GM15510 (cell line): ENCODE results near the gene PAK5.

Experiments used
- POLR2A ChIP-seq: IDR thresholded peaks from 3 replicates; pipeline ENCODE4 v1.6.1; 2011; ENCODE audit warnings: borderline replicate concordance; ENCODE audit not compliant: insufficient read length; ENCODE audit errors: extremely low read depth

Gene PAK5

DNA sequence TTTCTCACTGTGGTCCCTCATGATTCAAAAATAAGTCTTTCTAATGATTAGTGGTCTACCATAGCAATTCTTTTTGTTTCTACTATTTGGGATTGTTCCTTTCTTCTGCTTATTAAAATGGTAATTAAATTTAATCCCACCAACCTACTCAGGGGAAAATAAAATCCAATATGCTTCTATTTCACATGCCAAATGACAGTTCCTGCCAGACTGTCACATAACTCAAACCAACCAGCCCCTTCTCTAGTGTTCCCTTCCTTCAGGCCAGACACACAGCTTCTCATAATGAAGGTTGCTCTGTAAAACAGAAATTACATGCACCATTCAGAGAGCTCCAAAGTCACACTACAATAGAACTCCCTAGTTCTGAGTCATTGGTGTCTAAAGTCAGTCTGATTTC lies 23.2 kb downstream of the PAK5 start:
- TF ChIP-seq POLR2A, result no peak

DNA sequence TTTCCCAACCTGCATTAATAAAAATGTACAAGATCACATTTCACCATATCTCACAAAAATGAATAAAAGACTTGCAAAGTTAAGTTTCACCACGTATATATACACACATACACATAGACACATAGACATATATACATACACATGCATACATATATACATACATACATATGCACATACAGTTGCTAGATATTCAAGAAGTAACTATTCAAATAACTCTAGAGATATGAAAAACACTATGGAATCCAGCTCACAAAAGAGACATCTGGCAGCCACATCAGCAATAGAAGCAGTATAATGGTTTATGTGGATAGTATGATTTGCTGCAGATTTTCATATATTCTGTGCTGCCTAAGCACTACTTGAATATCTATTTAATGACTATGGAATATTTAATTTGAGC lies 28.1 kb downstream of the PAK5 start:
- TF ChIP-seq POLR2A, result no peak

DNA sequence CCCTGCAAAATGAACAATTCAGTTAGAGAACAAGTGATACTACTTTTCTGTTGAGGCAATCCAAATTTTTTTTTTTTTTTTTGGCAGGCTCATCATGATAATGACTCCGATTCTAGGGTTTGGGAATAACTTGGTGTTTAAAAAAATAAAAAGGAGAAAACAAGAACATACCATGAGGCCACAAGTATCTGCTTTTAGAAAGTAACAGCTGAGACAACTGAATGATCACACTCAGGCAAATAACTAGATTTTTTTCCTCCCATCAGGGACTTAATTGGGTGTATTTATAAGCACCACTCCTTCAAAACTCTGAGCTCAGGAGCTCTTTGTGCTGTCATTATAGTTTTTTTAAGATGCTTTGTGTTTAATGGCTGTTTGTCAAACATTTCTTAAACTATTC lies 29.6 kb downstream of the PAK5 start:
- TF ChIP-seq POLR2A, result no peak

DNA sequence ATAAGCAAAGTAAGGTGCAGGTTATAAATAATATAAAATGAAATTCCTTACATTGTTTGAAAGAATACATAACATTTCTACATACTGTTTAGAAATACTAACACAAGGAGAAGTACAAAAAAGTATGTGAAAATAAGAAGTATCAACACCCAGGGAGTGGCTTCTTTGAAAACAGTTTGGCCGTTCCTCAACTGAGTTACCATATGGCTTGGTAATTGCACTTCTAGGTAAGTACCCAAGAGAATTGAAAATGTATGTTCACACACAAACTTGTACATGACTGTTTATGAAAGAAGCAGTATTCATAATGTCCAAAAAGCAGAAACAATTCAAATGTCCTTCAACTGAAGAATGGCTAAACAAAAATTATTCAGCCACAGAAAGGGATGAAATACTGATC lies 30.7 kb downstream of the PAK5 start:
- TF ChIP-seq POLR2A, result no peak

DNA sequence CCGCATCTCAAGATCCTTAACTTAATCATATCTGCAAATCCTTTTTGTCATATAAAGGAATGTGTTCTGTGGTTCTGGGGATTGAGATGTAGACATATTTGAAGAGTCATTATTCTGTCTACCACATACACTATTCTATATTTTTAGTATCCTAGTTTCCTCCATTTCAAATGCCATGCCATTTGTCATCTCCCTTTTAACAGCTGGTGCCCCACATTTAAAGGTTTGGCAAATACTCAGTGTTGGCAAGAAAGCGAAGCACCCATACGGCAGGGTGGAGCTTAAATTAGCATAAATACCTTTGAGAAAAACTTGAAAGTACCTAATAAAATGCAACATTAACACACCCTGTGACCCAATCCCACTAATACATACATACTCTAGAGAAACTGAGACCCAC lies 31.7 kb downstream of the PAK5 start:
- TF ChIP-seq POLR2A, result no peak

DNA sequence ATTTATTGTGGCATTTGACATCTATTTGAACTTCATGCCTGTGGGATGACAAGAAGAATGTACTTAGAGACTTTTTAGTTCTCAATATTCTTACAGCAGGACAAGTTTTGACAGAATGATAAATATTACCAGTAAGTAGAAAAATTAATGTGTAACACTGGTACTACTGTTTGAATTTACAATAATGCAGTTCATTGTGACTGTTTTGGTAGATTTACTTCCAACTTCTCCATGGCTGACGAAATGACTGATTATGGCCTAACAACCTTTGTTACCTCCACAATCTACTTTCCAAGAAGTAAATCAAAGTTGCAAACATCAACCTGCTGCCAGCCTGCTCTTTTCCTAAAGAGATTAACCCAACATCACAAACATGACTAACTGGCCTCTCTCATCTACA lies 38.5 kb downstream of the PAK5 start:
- no peak for TF ChIP-seq POLR2A

DNA sequence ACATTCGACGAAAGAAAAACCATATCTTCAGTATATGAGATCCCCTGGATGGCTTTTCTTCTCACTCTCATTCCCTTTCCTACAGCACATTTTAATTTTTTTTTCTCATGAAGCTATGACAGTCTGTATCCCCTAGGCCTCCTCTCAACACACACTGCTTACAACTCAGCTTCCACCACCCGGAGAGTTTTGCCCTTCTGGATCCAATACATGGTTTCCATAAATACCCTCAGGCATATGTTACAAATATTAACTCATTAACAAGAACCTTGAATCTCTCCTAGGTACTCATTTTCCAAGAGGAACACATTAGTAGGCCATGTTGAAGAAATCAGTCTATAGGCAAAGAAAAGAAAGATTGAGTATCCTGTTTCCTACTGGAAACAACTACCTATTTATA lies 44.0 kb downstream of the PAK5 start:
- TF ChIP-seq POLR2A, result no peak

DNA sequence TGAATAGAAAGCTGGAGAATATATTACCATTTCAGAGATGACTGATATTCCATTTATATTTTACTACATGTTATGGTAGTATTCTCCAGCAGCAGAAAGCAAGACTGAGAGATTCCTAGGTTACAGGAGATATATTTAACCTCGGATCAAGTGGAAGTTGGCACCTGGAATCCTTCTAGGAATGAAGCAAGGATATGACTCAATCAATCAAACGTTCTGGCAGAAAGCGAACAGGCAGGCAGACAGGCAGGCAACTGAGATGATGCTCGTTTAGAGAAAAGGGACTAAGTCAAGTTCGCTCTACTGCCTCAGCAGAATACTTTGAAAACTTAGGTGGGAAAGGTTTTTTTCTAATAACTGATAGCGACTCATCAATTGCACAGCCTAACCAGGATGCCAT lies 46.2 kb downstream of the PAK5 start:
- TF ChIP-seq POLR2A, result no peak

DNA sequence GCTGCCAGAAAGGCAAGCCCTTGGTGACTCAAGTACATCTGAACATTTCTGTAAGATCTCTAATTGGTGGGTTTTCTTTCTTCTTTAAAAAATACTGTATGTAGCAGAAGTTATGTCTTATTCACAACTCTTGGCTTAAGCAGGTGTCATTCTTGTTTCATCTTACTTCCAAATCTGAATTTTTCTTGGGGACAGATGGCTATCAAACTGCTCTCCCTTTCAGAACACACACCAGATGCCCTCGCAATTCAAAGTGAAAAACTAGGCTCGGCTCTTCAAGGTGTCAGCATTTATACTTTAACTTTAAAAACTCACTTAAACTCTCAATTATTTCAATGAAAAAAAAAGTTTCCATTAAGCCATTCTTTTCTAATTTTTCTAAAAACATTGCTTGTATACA lies 49.7 kb downstream of the PAK5 start:
- TF ChIP-seq POLR2A, result no peak

DNA sequence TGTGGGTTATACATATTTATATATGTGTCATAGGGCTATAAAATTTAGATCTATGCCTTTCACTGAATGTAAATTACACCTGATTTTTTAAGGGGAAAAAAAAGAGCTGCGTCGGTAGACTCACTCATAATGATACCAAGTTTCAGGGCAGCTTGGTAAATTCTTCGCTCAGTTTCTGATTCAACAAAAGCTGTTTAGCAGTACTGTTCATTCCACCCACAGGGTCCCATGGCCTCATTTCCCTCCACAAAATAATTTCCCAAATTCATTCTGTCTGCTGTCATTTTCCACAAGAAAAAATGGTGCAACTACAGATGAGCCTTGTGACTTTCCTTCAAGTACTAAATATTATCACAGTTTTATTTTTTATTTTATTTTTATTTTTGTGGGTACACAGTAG lies 63.7 kb downstream of the PAK5 start:
- no peak for TF ChIP-seq POLR2A

DNA sequence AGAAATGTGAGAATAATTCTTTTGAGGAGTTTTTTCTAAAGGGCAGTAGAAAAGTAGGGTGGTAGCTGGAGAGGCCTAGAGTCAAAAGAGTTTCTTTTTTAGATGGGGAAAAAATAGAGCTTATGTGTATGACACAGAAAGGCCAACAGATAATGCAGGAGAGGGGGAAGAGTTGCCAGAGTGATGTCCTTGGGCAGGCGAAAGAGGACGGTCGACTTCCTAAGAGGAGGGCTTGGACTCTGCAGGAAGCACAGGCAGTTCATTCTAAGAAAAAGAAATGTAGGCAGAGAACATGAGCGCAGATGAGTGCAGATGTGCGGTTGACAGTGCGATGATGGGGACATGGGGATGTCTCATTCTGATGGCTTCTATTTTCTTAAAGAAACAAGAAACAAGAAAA lies 68.9 kb downstream of the PAK5 start:
- TF ChIP-seq POLR2A, result no peak

DNA sequence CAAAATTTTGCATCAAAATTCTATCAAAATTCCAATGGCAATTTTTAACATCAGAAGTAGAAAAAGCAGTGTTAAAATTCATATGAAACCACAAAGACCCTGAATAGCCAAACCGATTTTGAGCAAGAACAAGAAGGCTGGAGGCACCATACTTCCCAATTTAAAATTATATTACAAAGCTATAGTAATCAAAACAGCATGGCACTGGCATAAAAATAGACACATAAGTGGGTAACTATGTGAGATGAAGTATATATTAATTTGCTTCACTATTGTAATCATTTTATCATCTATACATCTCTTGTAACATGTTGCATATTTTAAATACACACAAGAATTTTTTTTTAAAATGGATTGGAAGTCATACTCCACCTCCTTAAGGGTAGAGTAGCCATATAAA lies 77.4 kb downstream of the PAK5 start:
- TF ChIP-seq POLR2A, result no peak

DNA sequence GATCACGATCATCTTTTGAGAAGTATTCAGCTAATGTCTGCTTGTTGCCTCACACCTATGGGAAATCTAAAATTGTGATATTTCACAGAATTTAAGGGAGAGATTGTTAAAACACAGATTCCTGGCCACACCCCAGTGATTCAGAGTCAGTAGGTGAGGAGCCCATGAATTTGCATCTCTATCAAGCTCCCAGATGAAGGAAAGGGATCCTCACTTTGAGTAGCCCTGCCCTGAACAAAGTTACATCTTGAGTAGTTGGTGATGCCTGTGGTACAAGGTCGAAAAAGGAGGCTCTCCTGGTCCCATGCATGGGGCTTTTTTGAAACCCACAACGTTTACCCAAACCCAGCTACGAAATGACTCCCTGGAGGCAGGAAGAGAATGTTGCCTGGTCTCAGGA lies 79.5 kb downstream of the PAK5 start:
- no peak for TF ChIP-seq POLR2A

DNA sequence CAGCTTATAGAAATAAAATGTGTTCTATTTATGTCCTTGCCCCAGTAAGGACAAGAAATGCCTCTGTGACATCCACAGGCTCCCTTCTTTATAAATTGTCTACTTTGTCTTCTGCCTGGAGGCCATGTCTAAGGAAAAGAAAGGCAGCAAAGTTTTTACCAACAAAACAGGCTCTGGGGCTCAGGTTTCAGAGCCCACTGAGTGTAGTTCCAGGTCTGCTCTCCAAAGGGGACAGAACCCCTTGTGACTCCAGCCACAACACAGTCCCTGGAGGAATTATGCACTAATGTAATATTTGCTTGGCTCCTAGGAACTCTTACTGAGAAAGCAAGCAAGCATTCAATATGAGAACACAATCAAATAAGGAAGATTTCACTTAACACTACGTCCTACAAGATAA lies 80.1 kb downstream of the PAK5 start:
- TF ChIP-seq POLR2A, result no peak

DNA sequence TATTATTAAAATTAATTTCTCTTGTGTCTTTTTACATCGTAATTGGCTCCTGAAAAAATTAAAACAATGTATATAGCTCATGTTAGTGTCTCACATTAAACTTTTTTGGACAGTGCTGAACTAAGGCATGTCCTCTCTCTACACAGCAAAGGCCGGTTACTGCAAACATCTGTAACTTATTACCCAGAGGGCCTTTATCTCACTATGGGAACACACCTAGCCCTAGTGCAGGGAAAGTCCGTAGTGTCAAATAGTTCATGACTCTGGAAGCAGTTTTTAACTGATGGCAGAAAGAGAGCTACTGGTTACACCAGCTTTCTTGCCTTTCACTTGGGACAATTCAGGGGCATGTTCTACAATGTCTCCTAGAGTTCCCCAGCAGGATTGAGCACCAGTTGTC lies 82.2 kb downstream of the PAK5 start:
- TF ChIP-seq POLR2A, result no peak

DNA sequence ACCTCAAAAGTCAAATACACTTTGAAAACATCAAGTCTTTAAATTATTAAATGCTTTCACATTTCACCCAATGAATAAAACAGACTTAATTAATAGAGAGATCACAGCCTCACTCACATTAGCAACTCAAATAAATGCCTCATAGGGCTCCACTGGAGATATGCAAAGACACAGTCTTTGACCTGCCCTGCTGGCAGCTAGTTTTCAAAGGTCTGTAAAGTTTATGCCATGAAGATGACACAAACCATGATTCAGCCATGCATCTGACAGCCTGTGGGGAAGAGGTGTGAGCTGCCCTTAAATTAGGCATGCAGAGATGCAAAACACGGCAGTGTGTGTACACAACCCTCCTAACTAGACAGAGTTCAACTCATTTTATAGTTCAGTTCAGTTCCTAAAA lies 83.6 kb downstream of the PAK5 start:
- TF ChIP-seq POLR2A, result no peak

DNA sequence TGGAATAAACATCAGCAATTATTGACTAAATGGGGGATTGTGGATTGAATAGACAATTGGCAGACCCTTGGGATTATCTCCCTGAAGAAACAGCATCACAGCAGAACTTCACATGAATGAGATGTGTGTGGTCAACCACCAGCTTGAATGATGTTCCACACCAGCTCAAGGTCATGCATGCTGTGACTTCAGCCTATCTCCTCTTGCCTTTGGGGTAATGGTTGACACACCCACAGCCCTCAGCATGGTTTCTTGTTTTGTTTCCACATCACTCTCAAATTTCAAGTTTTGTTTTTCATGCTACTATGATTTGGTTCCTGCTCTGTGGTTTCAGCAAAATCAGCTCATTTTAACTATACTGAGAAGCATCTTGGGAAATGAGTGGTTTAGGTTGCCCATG lies 94.3 kb downstream of the PAK5 start:
- TF ChIP-seq POLR2A, result no peak
